ENCODE data around the gene RDH11. TPM values are rescaled to one million over a fixed set of nuclear protein-coding genes. Genes with fewer than 3 reads are reported as not detected.

RDH11 gene
- total and polyA plus RNA-seq, 12 donors = 9.6 to 22.3 (median 15.6) TPM

DNA sequence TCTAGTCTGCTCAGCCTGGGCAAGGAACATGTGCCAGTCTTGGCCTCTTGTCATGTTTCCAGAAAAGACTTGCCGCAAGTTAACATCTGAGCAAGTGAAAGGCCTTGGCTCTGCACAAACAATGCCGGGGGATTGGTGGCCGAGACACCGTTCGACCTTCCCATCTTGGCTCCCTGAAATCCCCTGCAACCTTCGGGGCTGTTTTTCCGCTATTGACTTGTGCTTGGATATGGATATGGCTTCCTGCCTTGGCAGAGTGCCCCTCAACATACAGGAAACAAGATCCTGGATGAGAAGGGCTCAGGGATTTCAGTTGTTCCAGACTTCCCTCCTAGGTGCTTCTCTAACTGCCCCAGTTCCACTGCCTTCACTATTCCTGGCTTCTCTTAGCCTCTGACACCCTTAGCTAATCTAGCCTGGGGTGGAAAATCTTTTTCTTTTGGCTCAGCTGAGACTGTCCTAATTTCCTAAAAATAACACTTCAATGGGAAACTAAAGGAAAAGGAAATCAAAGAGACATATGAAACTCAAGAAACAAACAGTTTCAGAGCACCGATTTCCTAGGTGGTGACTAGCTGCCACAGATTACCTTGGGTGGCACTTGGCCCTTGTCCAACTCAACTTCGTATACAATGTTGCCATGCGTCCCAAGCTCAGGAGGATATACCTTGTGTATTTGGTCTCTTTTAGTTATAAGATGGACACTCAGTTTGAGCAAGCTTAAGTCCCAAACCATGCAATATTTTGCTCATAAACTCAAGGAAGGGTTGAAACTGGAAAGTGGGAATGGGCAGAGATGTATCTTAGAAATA is 40.0 kb upstream of the RDH11 start:
- TF ChIP-seq, protein P1, sequence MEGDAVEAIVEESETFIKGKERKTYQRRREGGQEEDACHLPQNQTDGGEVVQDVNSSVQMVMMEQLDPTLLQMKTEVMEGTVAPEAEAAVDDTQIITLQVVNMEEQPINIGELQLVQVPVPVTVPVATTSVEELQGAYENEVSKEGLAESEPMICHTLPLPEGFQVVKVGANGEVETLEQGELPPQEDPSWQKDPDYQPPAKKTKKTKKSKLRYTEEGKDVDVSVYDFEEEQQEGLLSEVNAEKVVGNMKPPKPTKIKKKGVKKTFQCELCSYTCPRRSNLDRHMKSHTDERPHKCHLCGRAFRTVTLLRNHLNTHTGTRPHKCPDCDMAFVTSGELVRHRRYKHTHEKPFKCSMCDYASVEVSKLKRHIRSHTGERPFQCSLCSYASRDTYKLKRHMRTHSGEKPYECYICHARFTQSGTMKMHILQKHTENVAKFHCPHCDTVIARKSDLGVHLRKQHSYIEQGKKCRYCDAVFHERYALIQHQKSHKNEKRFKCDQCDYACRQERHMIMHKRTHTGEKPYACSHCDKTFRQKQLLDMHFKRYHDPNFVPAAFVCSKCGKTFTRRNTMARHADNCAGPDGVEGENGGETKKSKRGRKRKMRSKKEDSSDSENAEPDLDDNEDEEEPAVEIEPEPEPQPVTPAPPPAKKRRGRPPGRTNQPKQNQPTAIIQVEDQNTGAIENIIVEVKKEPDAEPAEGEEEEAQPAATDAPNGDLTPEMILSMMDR (IDR thresholded peaks at IDR 0.05) = no peak
- Histone ChIP-seq H3K4me1 (peaks cover 2 to 32% (median 21%) of the 10 kb centered on the region in 9 donors), H3K36me3 (no peaks in the 10 kb centered on the region), H3K9me3 (no peaks in the 10 kb centered on the region), H3K27ac (peak overlapping the region in 5 of 10 donors; percentile 36 to 69 (median 59)), H3K27me3 (no peaks in the 10 kb centered on the region), H3K4me3 (no peak overlapping the region)
- intact Hi-C loops (cut with DNase I) = no loop called here
- DNase-seq (peak in 1 of 2 donors; percentile 24), ATAC-seq (peak; percentile 47 to 76 (median 63))
- WGBS, 2 donors = 62 to 68% methylated on average over 10 of the region's 10 CpGs

- TF ChIP-seq, protein P1 (IDR thresholded peaks at IDR 0.05) = peak in 3 of 9 donors; percentile 10 to 31 (median 10)
- intact Hi-C loops (cut with DNase I) = no loop called here
- no peaks in the 10 kb centered on the region for H3K27me3 ChIP-seq
- no peak overlapping the region for H3K4me3 ChIP-seq
- DNase-seq = peak in 1 of 2 donors; percentile 27
- peak overlapping the region in 7 of 10 donors; percentile 14 to 69 (median 39) for H3K27ac ChIP-seq
- WGBS, 2 donors = 56 to 79% methylated on average over 3 of the region's 3 CpGs
- ATAC-seq = peak in 7 of 8 donors; percentile 55 to 77 (median 66)
- H3K9me3 ChIP-seq = no peaks in the 10 kb centered on the region
- no peaks in the 10 kb centered on the region for H3K36me3 ChIP-seq
- H3K4me1 ChIP-seq = peaks cover 2 to 32% (median 20%) of the 10 kb centered on the region in 9 donors
These were observed 39.1 kb upstream of the RDH11 start for GRCh38 chr14:67734675-67735074.

DNA sequence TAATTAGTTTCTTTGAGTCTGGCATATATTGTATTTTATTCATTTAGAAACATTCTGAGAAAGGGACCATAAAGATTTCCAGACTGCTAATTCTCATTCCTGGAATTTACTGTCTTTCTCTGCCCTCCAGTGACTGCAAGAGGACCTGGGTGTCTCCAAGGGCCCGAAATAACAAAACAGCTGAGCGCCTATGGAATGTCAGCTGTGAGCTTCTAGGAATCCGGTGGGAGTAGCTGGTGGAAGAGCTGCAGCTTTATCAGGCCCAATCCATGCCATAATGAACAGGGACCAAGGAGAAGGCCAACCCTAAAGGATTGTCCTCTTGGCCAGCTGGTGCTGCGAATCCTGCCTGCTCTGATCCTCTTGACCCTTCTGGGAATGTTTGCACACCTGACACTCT is 38.1 kb upstream of the RDH11 start:
- DNase-seq (no peak), ATAC-seq (peak in 2 of 8 donors; percentile 9 to 23)
- Histone ChIP-seq H3K9me3 (no peaks in the 10 kb centered on the region), H3K4me1 (peaks cover 2 to 28% (median 18%) of the 10 kb centered on the region in 9 donors), H3K27me3 (no peaks in the 10 kb centered on the region), H3K4me3 (no peak overlapping the region), H3K36me3 (no peaks in the 10 kb centered on the region), H3K27ac (peak overlapping the region in 3 of 10 donors; percentile 36 to 69 (median 60))
- TF ChIP-seq, protein P1 (IDR thresholded peaks at IDR 0.05) = no peak
- WGBS, 2 donors = 61 to 70% methylated on average over 4 of the region's 4 CpGs
- intact Hi-C loops (cut with DNase I) = no loop called here

DNA sequence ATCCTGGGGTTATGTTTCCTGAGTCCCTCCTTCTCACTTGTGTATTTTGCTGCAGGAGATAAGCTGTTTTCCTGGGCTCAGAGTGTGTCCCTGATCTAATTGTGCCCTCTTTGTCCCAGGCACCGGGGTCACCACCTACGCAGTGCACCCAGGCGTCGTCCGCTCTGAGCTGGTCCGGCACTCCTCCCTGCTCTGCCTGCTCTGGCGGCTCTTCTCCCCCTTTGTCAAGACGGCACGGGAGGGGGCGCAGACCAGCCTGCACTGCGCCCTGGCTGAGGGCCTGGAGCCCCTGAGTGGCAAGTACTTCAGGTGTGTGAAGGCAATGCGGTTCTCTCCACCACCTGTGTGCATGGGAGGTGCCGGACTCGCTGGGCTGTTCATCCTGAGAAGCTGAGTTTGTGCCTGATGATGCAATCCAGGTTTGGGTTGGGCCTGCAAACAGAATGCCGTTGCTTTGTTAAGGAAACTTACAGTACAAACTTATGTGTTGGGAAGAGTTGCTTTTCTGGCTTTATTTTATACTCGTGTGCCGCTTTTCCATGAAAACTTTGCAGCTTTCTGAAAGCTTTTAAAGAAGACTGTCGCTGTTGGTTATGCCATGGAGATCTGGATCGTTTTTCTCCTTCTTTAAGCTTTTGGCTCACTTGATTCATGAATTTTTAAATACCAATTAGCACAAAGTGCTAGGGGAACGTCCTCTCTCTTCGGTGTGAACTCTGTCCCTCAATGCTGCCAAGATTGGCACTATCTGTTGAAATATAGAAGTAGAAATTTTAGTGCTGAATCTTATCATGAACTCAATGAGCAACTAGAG is 33.7 kb upstream of the RDH11 start:
- TF ChIP-seq, protein P1 (IDR thresholded peaks at IDR 0.05) = no peak
- intact Hi-C loops (cut with DNase I) = no loop called here
- 50 to 57% methylated on average over 21 of the region's 21 CpGs for WGBS, 2 donors
- no peak overlapping the region for H3K4me3 ChIP-seq
- H3K9me3 ChIP-seq = no peaks in the 10 kb centered on the region
- ATAC-seq (peak in 2 of 8 donors; percentile 26 to 36), DNase-seq (no peak)
- peaks cover 0 to 8% (median 0%) of the 10 kb centered on the region in 9 donors for H3K4me1 ChIP-seq
- no peaks in the 10 kb centered on the region for H3K36me3 ChIP-seq
- no peaks in the 10 kb centered on the region for H3K27me3 ChIP-seq
- H3K27ac ChIP-seq = no peak overlapping the region
